Measurements from ENCODE around the gene DDX52.
A peak's percentile ranks its signal among the peaks of the same experiment; 100 is the strongest.
"Not testable (repeated sequence)": the region's sequence is repeated elsewhere in the genome, so short reads cannot be mapped to it uniquely, and the experiment has no call there.

DDX52 gene
- 59.3 reads per million, percentile 72 among the genes with 10 or more reads in this experiment for total RNA-seq

DNA sequence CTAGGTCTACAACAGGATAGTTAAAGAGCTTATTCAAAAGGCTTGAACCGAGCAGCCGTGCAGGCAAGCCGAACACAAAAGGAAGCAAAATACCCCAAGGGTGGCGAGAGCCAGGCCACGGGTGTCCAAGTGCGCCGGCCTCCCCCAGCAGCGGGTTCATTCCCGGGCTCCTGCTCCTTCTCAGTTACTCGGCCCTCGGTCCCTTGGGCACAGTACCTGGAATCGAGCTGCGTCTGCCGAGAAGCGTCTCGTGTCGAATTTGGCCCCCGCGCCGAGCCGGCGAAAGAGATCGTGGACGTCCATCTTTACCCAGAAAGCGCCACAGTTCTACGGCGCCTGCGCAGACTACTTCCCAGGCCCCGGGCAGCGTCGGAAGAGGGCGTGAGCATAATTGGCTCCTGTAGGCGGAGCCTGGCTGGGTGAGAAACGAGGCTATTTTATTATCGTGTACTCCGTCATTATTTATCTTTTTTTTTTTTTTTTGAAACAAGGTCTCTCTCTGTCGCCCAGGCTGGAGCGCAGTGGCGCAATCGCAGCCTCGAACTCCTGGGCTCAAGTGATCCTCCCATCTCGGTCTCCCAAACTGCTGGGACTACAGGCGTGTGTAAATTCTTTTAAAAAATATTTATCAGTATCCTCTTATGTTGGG, at the start of gene DDX52:
TSS of gene DDX52 (minus strand) at position 329 of the 649 bp plus-strand sequence. CDS start at position 303, 26 bp downstream.
- peak; percentile 84 for DNase-seq

- DNase-seq, result no peak
Observed at GRCh38 chr17:37691807-37692206, 48.6 kb upstream of the DDX52 start.

- no peak for DNase-seq
Observed at GRCh38 chr17:37689317-37689716, 46.1 kb upstream of the DDX52 start.

- no peak for DNase-seq
Observed at GRCh38 chr17:37683454-37683984, 40.3 kb upstream of the DDX52 start.

- no peak for DNase-seq
Observed at GRCh38 chr17:37682007-37682406, 38.8 kb upstream of the DDX52 start.

- DNase-seq, result not testable (repeated sequence)
Observed at GRCh38 chr17:37679995-37680394, 36.7 kb upstream of the DDX52 start.

DNA sequence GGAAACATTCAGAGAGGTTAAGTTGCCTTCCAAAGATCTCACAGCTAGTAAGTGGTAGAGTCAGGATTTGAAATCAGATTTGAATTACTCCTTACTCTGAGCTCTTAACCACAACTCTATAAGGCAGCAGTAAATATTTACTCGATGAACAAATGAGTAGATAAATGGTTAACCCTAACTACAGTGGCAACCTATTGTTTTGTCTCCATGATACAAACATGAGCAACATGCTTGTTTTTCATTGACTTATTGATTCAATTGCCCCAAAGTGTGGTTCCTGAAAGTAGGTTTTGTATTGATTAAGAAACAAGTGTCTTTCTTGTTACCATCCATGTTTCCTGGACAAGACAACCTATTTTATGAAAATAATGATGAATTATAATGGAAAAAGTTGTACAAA, 34.8 kb upstream of the DDX52 start:
- DNase-seq, result no peak

- DNase-seq, result no peak
Observed at GRCh38 chr17:37677021-37677420, 33.8 kb upstream of the DDX52 start.

DNA sequence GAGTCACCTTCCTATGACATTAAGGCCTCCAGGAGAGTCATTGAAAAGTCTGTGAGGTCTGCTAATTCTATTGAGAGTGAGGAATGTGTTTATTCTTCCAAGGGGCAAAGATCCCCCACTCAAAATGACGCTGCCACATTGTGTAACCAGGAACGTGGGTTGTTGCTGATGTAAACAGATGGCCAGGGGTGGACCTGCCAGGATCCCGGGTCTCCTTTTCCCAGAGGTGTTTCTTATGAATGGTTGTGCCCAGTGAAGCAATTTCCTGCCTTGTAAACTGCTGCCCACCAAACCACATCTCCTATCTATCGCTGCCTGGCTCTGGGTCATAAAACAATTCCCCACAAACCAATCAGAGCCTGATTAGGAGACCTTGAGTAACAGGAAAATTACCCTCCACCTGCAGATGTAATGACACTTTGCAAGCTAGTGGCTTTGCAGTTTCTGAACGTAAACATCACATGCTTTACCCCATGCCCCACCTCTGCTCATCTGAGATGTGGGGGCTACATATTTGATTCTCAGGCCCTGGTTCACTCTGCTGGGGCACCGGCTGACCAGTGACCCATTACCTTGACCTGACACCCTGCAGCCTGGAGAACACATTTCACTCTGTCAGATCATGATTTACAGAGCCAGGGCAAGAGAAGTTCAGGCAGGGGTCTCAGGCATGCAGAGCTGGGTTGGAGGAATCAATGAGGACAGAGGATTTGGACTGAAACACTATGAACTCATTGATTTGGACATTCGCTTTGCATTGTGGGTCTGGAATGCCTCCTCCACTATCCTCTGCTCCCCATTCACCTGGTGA, 33.1 kb upstream of the DDX52 start:
- DNase-seq, result no peak

GRCh38 chr17:37674511-37674910, 31.3 kb upstream of the DDX52 start:
- DNase-seq, result no peak

- no peak for DNase-seq
Observed at GRCh38 chr17:37673386-37673785, 30.1 kb upstream of the DDX52 start.

GRCh38 chr17:37672548-37673078, 29.4 kb upstream of the DDX52 start:
- DNase-seq, result no peak

DNA sequence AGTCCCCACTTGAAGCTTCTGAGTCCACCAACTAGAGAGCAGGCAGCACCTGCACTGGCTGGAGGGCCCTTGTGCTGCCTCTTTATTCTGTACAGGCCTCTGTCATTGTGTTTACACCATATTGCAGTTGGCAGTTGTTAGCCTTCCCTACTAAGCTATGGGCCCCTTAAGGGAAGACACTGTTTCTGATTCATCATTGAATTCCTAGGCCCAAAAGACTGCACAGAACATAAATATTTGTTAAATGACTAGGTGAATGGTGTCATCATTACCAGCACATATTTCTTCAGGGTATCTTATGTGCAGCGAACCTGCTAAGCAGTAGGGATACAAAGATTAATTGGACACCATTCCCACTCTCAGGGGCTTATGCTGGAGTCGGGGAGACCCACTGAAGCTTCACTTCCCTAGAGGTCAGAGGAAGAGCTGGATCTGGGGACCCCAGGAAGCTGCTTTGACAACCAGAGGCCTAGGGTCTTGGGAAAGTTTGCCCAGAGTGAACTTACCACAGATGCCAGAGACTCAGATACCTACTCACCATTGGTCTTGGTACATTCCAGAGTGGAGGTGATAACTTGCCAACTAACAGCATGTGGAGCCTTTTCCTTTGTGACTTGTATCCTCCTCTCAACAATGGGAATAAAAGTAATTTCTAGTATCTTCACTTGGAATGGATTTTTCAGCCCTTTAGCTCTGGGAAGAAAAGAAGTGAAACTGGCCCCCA, 28.7 kb upstream of the DDX52 start:
- no peak for DNase-seq

GRCh38 chr17:37671028-37671823, 28.0 kb upstream of the DDX52 start:
- no peak for DNase-seq

- no peak for DNase-seq
Observed at GRCh38 chr17:37667039-37667438, 23.8 kb upstream of the DDX52 start.

DNA sequence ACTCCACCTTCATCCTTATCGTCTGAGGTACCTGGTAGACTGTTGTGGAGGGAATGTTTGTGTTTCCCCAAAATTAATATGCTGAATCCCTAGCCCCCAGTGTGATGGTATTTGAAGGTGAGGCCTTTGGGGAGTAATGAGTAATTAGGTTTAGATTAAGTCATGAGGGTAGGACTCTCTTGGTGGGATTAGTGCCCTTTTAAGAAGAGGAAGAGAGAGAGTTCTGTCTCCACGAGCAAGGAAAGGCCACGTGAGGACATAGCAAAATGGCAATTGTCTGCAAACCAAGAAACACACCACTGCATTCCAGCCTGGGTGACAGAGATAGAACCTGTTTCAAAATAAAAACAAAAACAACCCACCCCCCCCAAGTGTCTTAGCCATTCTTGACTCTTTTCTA, 21.0 kb upstream of the DDX52 start:
- no peak for DNase-seq

GRCh38 chr17:37662353-37662752, 19.1 kb upstream of the DDX52 start:
- no peak for DNase-seq

GRCh38 chr17:37661400-37662014, 18.3 kb upstream of the DDX52 start:
- DNase-seq, result no peak

DNA sequence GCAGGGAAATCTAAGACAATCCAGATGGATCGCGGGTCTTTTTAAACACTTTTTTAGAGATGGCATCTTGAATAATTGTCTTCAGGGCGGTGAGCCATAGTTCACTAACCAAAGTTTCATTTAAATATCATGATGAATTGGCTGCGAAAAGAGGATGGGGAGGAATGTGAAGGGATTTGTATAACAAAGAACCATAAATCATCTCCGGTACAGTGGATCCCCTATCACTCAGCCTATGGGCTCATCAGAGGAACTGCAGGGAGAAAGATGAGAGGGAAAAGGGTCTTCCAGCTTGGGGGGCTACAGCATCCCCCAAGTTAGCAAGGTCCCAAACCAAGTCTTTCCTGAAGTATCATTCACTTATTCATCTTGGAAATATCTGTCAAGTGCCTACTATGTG, 16.7 kb upstream of the DDX52 start:
- DNase-seq, result no peak

GRCh38 chr17:37657202-37657601, 14.0 kb upstream of the DDX52 start:
- DNase-seq, result no peak

DNA sequence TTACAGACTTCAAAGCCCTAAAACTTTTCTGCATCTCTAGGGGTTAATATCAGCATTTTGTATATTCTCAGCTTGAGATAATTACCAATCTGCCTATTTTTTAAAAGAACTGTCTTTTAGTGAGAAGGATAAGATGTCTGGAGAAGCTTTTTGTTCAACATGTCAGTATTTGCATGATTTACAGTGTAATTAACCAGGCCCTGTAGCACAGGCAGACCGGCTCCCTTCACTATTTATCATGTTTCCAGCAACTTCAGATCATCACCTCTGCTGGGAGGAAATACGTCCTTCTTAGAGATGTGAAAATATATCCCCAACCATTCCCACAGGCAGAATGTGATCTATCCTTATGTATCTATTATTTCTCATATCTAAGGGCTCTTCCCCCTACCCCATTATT, 8.6 kb upstream of the DDX52 start:
- no peak for DNase-seq

All from effector CD4-positive, alpha-beta T cell (primary cell).